Stimulated activated CD8-positive, alpha-beta memory T cell treated with anti-CD3 and anti-CD28 coated beads, Interleukin-12 subunit alpha, Interleukin-12 subunit beta, amount 100 ng/mL, for 24 hours (primary cell): Measurements from ENCODE around the gene MXI1.

Experiments
- DNase-seq: peaks from one replicate; pipeline ENCODE4 v3.0.0-alpha.2; 2020; ENCODE audit errors: extremely low read depth

Gene MXI1

GRCh38 chr10:110274647-110275046 lies 67.2 kb downstream of the MXI1 start:
- DNase-seq, result no peak

- DNase-seq, result no peak
These were observed 67.8 kb downstream of the MXI1 start for GRCh38 chr10:110275128-110275729.

- no peak for DNase-seq
These were observed 69.2 kb downstream of the MXI1 start for GRCh38 chr10:110276603-110277002.

GRCh38 chr10:110277591-110277990 lies 70.2 kb downstream of the MXI1 start:
- no peak for DNase-seq

GRCh38 chr10:110278562-110279406 lies 71.4 kb downstream of the MXI1 start:
- DNase-seq, result no peak

GRCh38 chr10:110279407-110279986 lies 72.1 kb downstream of the MXI1 start:
- DNase-seq, result no peak

- DNase-seq, result no peak
These were observed 76.9 kb downstream of the MXI1 start for GRCh38 chr10:110284262-110284661.

GRCh38 chr10:110285501-110285900 lies 78.1 kb downstream of the MXI1 start:
- no peak for DNase-seq

GRCh38 chr10:110286841-110287240 lies 79.4 kb downstream of the MXI1 start:
- DNase-seq, result no peak

- no peak for DNase-seq
These were observed 89.6 kb downstream of the MXI1 start for GRCh38 chr10:110296966-110297365.

- DNase-seq, result no peak
These were observed 93.1 kb downstream of the MXI1 start for GRCh38 chr10:110300486-110300986.

- DNase-seq, result no peak
These were observed 96.3 kb downstream of the MXI1 start for GRCh38 chr10:110303681-110304080.

- DNase-seq, result peak; percentile 9
These were observed 97.0 kb downstream of the MXI1 start for GRCh38 chr10:110304394-110304779.

GRCh38 chr10:110304780-110305421 lies 97.5 kb downstream of the MXI1 start, which contains the start of gene SMNDC1:
TSS of gene SMNDC1 (minus strand) at chr10:110304920. CDS start at chr10:110303587, 1,333 bp downstream.
- DNase-seq, result peak; percentile 82

- DNase-seq, result peak; percentile 20
These were observed 98.5 kb downstream of the MXI1 start for GRCh38 chr10:110305767-110306451.

GRCh38 chr10:110306452-110306768 lies 99.0 kb downstream of the MXI1 start:
- DNase-seq, result no peak

GRCh38 chr10:110307805-110308204 lies 100.4 kb downstream of the MXI1 start:
- no peak for DNase-seq

GRCh38 chr10:110310741-110311140 lies 103.3 kb downstream of the MXI1 start:
- DNase-seq, result no peak

GRCh38 chr10:110311357-110311949 lies 104.0 kb downstream of the MXI1 start:
- no peak for DNase-seq

GRCh38 chr10:110312206-110312605 lies 104.8 kb downstream of the MXI1 start:
- no peak for DNase-seq

- no peak for DNase-seq
These were observed 106.3 kb downstream of the MXI1 start for GRCh38 chr10:110313674-110314073.
